ACC112 (cell line): ENCODE results near the gene CNOT4.

ENCODE experiments used
- H2AFZ ChIP-seq: fragments of 200-600 bp; sonication (generic); one replicate; pipeline ENCODE4 v1.6.0; 2017; ENCODE audit warnings: antibody characterized with exemption, low read length; ENCODE audit not compliant: unreplicated experiment
- H3K27ac ChIP-seq: fragments of 200-600 bp; sonication (generic); 2 replicates; pipeline ENCODE4 v1.5.1; 2014; ENCODE audit warnings: low read depth, mild to moderate bottlenecking, antibody characterized with exemption, low read length, moderate library complexity
- H3K27me3 ChIP-seq: fragments of 200-600 bp; sonication (generic); 2 replicates; pipeline ENCODE4 v1.6.1; 2014; ENCODE audit warnings: mild to moderate bottlenecking, antibody characterized with exemption, low read length, moderate library complexity, mixed read lengths; ENCODE audit not compliant: insufficient read depth
- H3K36me3 ChIP-seq: fragments of 200-600 bp; sonication (generic); 2 replicates; pipeline ENCODE4 v1.6.1; 2016; ENCODE audit warnings: mild to moderate bottlenecking, antibody characterized with exemption, low read length, moderate library complexity, mixed read lengths; ENCODE audit not compliant: insufficient read depth
- H3K4me1 ChIP-seq: fragments of 200-600 bp; sonication (generic); one replicate; pipeline ENCODE4 v1.6.1; 2016; ENCODE audit warnings: low read length, mixed read lengths; ENCODE audit not compliant: insufficient read depth, unreplicated experiment, control insufficient read depth
- H3K4me3 ChIP-seq: fragments of 200-600 bp; sonication (generic); 2 replicates; pipeline ENCODE4 v1.5.1; 2014; ENCODE audit warnings: mild to moderate bottlenecking, low read depth, low read length
- H3K79me2 ChIP-seq: fragments of 200-600 bp; sonication (generic); one replicate; pipeline ENCODE4 v1.6.0; 2016; ENCODE audit warnings: low read length; ENCODE audit not compliant: control insufficient read depth, unreplicated experiment, insufficient read depth

CNOT4 gene

GRCh38 chr7:135317676-135318325 lies 192.1 kb downstream of the CNOT4 start:
- Histone ChIP-seq H3K79me2 (no peaks in the 10 kb centered on the region), H3K27ac (no peak overlapping the region), H2AFZ (no peak overlapping the region)

GRCh38 chr7:135316648-135317313 lies 193.1 kb downstream of the CNOT4 start:
- peaks cover 8% of the 10 kb centered on the region for H3K4me1 ChIP-seq
- H3K27ac ChIP-seq, result no peak overlapping the region
- no peaks in the 10 kb centered on the region for H3K27me3 ChIP-seq
- no peak overlapping the region for H3K4me3 ChIP-seq
- no peaks in the 10 kb centered on the region for H3K79me2 ChIP-seq
- H2AFZ ChIP-seq, result no peak overlapping the region
- no peaks in the 10 kb centered on the region for H3K36me3 ChIP-seq

More at GRCh38 chr7:135317676-135318325, 192.1 kb downstream of the CNOT4 start:
- H3K4me3 ChIP-seq, result no peak overlapping the region
- H3K4me1 ChIP-seq, result peaks cover 8% of the 10 kb centered on the region
- H3K36me3 ChIP-seq, result no peaks in the 10 kb centered on the region
- no peaks in the 10 kb centered on the region for H3K27me3 ChIP-seq

GRCh38 chr7:135313971-135314370 lies 195.9 kb downstream of the CNOT4 start:
- Histone ChIP-seq H3K4me1 (no peaks in the 10 kb centered on the region), H3K27me3 (no peaks in the 10 kb centered on the region; the same call in 1 of the 2 replicates), H3K36me3 (no peaks in the 10 kb centered on the region), H2AFZ (no peak overlapping the region), H3K4me3 (no peak overlapping the region), H3K79me2 (no peaks in the 10 kb centered on the region), H3K27ac (no peak overlapping the region)
